H9 (cell line): ENCODE results near the gene POLR1D. TPM values are rescaled to one million over a fixed set of nuclear protein-coding genes. Genes with fewer than 3 reads are reported as not detected.

Experiments used
- DNase-seq: peaks from one replicate; pipeline ENCODE4 v3.0.0-alpha.2; 2017
- H2AFZ ChIP-seq: one replicate; pipeline ENCODE4 v1.6.1; 2013; ENCODE audit warnings: mild to moderate bottlenecking, low read length, control low read depth, moderate library complexity
- H2AK5ac ChIP-seq: 2 replicates; pipeline ENCODE4 v1.6.1; 2013; ENCODE audit warnings: low read length, control low read depth, mixed read lengths; ENCODE audit not compliant: insufficient read length
- H2BK120ac ChIP-seq: one replicate; pipeline ENCODE4 v1.6.1; 2013; ENCODE audit warnings: low read depth, mild to moderate bottlenecking, low read length, control low read depth, inconsistent platforms; ENCODE audit not compliant: poor library complexity, severe bottlenecking
- H2BK12ac ChIP-seq: 2 replicates; pipeline ENCODE4 v1.6.1; 2013; ENCODE audit warnings: low read length, control low read depth, mixed read lengths, low read depth; ENCODE audit not compliant: insufficient read length
- H2BK15ac ChIP-seq: 2 replicates; pipeline ENCODE4 v1.6.1; 2013; ENCODE audit warnings: low read depth, low read length, control low read depth
- H2BK20ac ChIP-seq: one replicate; pipeline ENCODE4 v1.6.1; 2013; ENCODE audit warnings: low read depth, mild to moderate bottlenecking, low read length, control low read depth, inconsistent platforms; ENCODE audit not compliant: poor library complexity, severe bottlenecking
- H2BK5ac ChIP-seq: 2 replicates; pipeline ENCODE4 v1.6.1; 2013; ENCODE audit warnings: low read length, control low read depth, mixed read lengths; ENCODE audit not compliant: insufficient read length
- H3K14ac ChIP-seq: 2 replicates; pipeline ENCODE4 v1.6.1; 2013; ENCODE audit warnings: low read length, control low read depth; ENCODE audit not compliant: insufficient read depth
- H3K18ac ChIP-seq: 2 replicates; pipeline ENCODE4 v1.6.1; 2013; ENCODE audit warnings: low read depth, mild to moderate bottlenecking, mixed read lengths, low read length, control low read depth; ENCODE audit not compliant: insufficient read length
- H3K23ac ChIP-seq: 2 replicates; pipeline ENCODE4 v1.6.1; 2013; ENCODE audit warnings: low read length, control low read depth, mixed read lengths, low read depth; ENCODE audit not compliant: insufficient read length
- H3K23me2 ChIP-seq: 2 replicates; pipeline ENCODE4 v1.6.1; 2013; ENCODE audit warnings: low read depth, mild to moderate bottlenecking, mixed read lengths, low read length, control low read depth; ENCODE audit not compliant: insufficient read length, poor library complexity, severe bottlenecking
- H3K27ac ChIP-seq: 2 replicates; pipeline ENCODE4 v1.5.1; 2013; ENCODE audit warnings: low read length, control low read depth, mixed read lengths, low read depth; ENCODE audit not compliant: insufficient read length
- H3K27me3 ChIP-seq: 2 replicates; pipeline ENCODE4 v1.6.1; 2013; ENCODE audit warnings: low read length, control low read depth, inconsistent platforms; ENCODE audit not compliant: insufficient read depth
- H3K4ac ChIP-seq: 2 replicates; pipeline ENCODE4 v1.6.1; 2013; ENCODE audit warnings: low read depth, mild to moderate bottlenecking, control low read depth, inconsistent platforms, low read length, moderate library complexity
- H3K4me1 ChIP-seq: 2 replicates; pipeline ENCODE4 v1.6.1; 2013; ENCODE audit warnings: low read length, control low read depth, inconsistent platforms; ENCODE audit not compliant: insufficient read depth
- H3K4me2 ChIP-seq: 2 replicates; pipeline ENCODE4 v1.6.1; 2013; ENCODE audit warnings: low read length, control low read depth, mixed read lengths; ENCODE audit not compliant: insufficient read length, insufficient read depth
- H3K56ac ChIP-seq: 2 replicates; pipeline ENCODE4 v1.6.1; 2013; ENCODE audit warnings: low read depth, mild to moderate bottlenecking, mixed read lengths, low read length, control low read depth; ENCODE audit not compliant: insufficient read length
- H3K79me1 ChIP-seq: 2 replicates; pipeline ENCODE4 v1.6.1; 2013; ENCODE audit warnings: low read depth, mild to moderate bottlenecking, moderate library complexity, low read length, control low read depth, inconsistent platforms; ENCODE audit not compliant: insufficient read depth, poor library complexity, severe bottlenecking
- H3K79me2 ChIP-seq: 2 replicates; pipeline ENCODE4 v1.6.1; 2013; ENCODE audit warnings: low read length, control low read depth, inconsistent platforms; ENCODE audit not compliant: insufficient read depth
- H3K9ac ChIP-seq: 2 replicates; pipeline ENCODE4 v1.6.1; 2013; ENCODE audit warnings: low read length, control low read depth, mixed read lengths; ENCODE audit not compliant: insufficient read length; ENCODE audit errors: extremely low read depth
- H3K9me3 ChIP-seq: one replicate; pipeline ENCODE4 v1.6.1; 2013; ENCODE audit warnings: low read depth, low read length, inconsistent platforms; ENCODE audit not compliant: control insufficient read depth
- H3T11ph ChIP-seq: one replicate; pipeline ENCODE4 v1.6.1; 2013; ENCODE audit warnings: mild to moderate bottlenecking, low read length, control low read depth, inconsistent platforms
- H4K20me1 ChIP-seq: one replicate; pipeline ENCODE4 v1.6.1; 2013; ENCODE audit not compliant: control insufficient read depth, insufficient read length, insufficient read depth
- H4K5ac ChIP-seq: 2 replicates; pipeline ENCODE4 v1.6.1; 2013; ENCODE audit warnings: low read depth, mild to moderate bottlenecking, mixed read lengths, low read length, control low read depth; ENCODE audit not compliant: insufficient read length
- H4K8ac ChIP-seq: replicated peaks from 2 replicates; pipeline ENCODE4 v1.6.1; 2013; ENCODE audit warnings: low read length, control low read depth, mixed read lengths, low read depth; ENCODE audit not compliant: insufficient read length
- H4K91ac ChIP-seq: 2 replicates; pipeline ENCODE4 v1.6.1; 2013; ENCODE audit warnings: low read depth, mild to moderate bottlenecking, moderate library complexity, mixed read lengths, low read length, control low read depth; ENCODE audit not compliant: insufficient read length
- H3K27ac Mint-ChIP-seq, 3 experiments: 2 replicates in 2 of 3; 3 replicates in 1 of 3; pipeline ENCODE4 v1.8.0; 2020 to 2021; ENCODE audit warnings: mixed read lengths in 3 of 3, mild to moderate bottlenecking in 1 of 3, moderate library complexity in 1 of 3
- H3K27me3 Mint-ChIP-seq: 2 replicates; pipeline ENCODE4 v1.8.0; 2021; ENCODE audit warnings: low read depth, mild to moderate bottlenecking, moderate library complexity, mixed read lengths
- H3K36me3 Mint-ChIP-seq, 3 experiments: 2 replicates in 2 of 3; 3 replicates in 1 of 3; pipeline ENCODE4 v1.8.0; 2020 to 2021; ENCODE audit warnings: low read depth in 3 of 3, mixed read lengths in 3 of 3; ENCODE audit not compliant: insufficient read depth in 1 of 3
- H3K4me1 Mint-ChIP-seq, 2 experiments: 2 replicates each; pipeline ENCODE4 v1.8.0; 2020; ENCODE audit warnings: mixed read lengths in 2 of 2
- H3K4me3 Mint-ChIP-seq, 2 experiments: 2 replicates in 1 of 2; 3 replicates in 1 of 2; pipeline ENCODE4 v1.8.0; 2020 to 2021; ENCODE audit warnings: mild to moderate bottlenecking in 2 of 2, mixed read lengths in 2 of 2, moderate library complexity in 1 of 2
- H3K9me3 Mint-ChIP-seq, 2 experiments: 2 replicates in 1 of 2; 3 replicates in 1 of 2; pipeline ENCODE4 v1.8.0; 2020; ENCODE audit warnings: mild to moderate bottlenecking in 2 of 2, mixed read lengths in 2 of 2, moderate library complexity in 1 of 2
- WGBS: extraction: QIAGEN DNeasy Blood & Tissue Kit; methylation state at CpG from one replicate; pipeline ENCODE4 v1.1.7; 2013; ENCODE audit warnings: missing lambda C conversion rate, low lambda C conversion rate, mixed read lengths; ENCODE audit not compliant: insufficient read length; ENCODE audit errors: extremely low coverage; 5-methylcytosine and 5-hydroxymethylcytosine counted together
- total RNA-seq: library from RNA; stranded (reverse); gene quantifications from 2 replicates; pipeline ENCODE4 v1.2.1, GENCODE V29; 2021
- TF ChIP-seq, protein P1 (sequence below): fragments of 200-600 bp; sonication (generic); conservative IDR thresholded peaks from 3 replicates; pipeline ENCODE4 v1.8.0; 2021; ENCODE audit warnings: antibody characterized with exemption, mild to moderate bottlenecking

Gene POLR1D
- total RNA-seq, 1 experiment from 2014 or later, result 167 TPM

DNA sequence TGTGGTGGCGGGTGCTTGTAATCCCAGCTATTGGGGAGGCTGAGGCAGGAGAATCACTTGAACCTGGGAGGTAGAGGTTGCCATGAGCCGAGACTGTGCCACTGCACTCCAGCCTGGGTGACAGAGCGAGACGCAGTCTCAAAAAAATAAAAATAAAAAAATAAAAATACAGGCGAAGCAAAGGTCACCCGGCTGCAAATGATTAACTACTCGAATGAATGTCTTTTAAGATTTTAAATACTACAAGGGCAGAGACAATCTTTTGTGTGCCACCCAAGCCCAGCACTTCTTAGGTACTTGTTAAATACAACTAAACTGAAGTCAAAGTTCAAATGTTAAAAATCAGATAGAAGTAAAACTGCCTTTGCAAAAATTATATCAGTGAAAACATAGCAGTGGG lies 8.1 kb upstream of the POLR1D start:
- no peak overlapping the region for H2BK12ac ChIP-seq
- TF ChIP-seq, protein P1, sequence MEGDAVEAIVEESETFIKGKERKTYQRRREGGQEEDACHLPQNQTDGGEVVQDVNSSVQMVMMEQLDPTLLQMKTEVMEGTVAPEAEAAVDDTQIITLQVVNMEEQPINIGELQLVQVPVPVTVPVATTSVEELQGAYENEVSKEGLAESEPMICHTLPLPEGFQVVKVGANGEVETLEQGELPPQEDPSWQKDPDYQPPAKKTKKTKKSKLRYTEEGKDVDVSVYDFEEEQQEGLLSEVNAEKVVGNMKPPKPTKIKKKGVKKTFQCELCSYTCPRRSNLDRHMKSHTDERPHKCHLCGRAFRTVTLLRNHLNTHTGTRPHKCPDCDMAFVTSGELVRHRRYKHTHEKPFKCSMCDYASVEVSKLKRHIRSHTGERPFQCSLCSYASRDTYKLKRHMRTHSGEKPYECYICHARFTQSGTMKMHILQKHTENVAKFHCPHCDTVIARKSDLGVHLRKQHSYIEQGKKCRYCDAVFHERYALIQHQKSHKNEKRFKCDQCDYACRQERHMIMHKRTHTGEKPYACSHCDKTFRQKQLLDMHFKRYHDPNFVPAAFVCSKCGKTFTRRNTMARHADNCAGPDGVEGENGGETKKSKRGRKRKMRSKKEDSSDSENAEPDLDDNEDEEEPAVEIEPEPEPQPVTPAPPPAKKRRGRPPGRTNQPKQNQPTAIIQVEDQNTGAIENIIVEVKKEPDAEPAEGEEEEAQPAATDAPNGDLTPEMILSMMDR, result no peak
- H4K8ac ChIP-seq, result no peak overlapping the region
- peaks cover 23% of the 10 kb centered on the region for H3K79me1 ChIP-seq
- H2AK5ac ChIP-seq, result no peak overlapping the region
- no peak overlapping the region for H2BK5ac ChIP-seq
- Mint-ChIP-seq H3K4me1 (peaks cover 32 to 35% of the 10 kb centered on the region in 2 experiments), H3K36me3 (peaks cover 3 to 10% (median 10%) of the 10 kb centered on the region in 3 experiments; a peak in 5 of 7 replicates), H3K9me3 (peaks cover 0 to 7% of the 10 kb centered on the region in 2 experiments; a peak in 3 of 5 replicates), H3K27me3 (no peaks in the 10 kb centered on the region), H3K27ac (no peak overlapping the region; a peak in 1 of 7 replicates), H3K4me3 (no peak overlapping the region)
- no peak overlapping the region for H3K4me2 ChIP-seq
- DNase-seq, result no peak
- H3K9me3 ChIP-seq, result no peaks in the 10 kb centered on the region
- no peak overlapping the region for H3K18ac ChIP-seq
- H3K27ac ChIP-seq, result no peak overlapping the region
- no peak overlapping the region for H2AFZ ChIP-seq
- H3K56ac ChIP-seq, result no peak overlapping the region
- peaks cover 6% of the 10 kb centered on the region; the same call in 1 of the 2 replicates for H3K4me1 ChIP-seq
- no peak overlapping the region for H2BK20ac ChIP-seq
- H3K4ac ChIP-seq, result no peak overlapping the region
- H3K23me2 ChIP-seq, result no peaks in the 10 kb centered on the region
- H3K27me3 ChIP-seq, result no peaks in the 10 kb centered on the region
- no peak overlapping the region for H3K14ac ChIP-seq
- no peak overlapping the region for H4K5ac ChIP-seq
- peaks cover 26% of the 10 kb centered on the region; the same call in 1 of the 2 replicates for H3K79me2 ChIP-seq
- WGBS, result no CpG with 5 or more reads among the region's 7 CpGs
- H4K20me1 ChIP-seq, result no peaks in the 10 kb centered on the region
- H4K91ac ChIP-seq, result no peak overlapping the region
- H3K23ac ChIP-seq, result no peak overlapping the region
- H2BK120ac ChIP-seq, result no peak overlapping the region
- H2BK15ac ChIP-seq, result no peak overlapping the region
- no peak overlapping the region for H3K9ac ChIP-seq
- no peak overlapping the region for H3T11ph ChIP-seq
